ENCODE data around the gene CSTA. TPM values are rescaled to one million over a fixed set of nuclear protein-coding genes. Genes with fewer than 3 reads are reported as not detected.

CSTA gene
- total RNA-seq, 1 donor from 2014 or later = 0.41 TPM

GRCh38 chr3:122351612-122352011, 26.6 kb downstream of the CSTA start:
- no peaks in the 10 kb centered on the region for H3K4me1 ChIP-seq (ENCODE audit: insufficient read depth, low read length)
- no peak overlapping the region for H3K4me3 Mint-ChIP-seq (ENCODE audit: unreplicated experiment)
- no peaks in the 10 kb centered on the region for H3K27me3 Mint-ChIP-seq (ENCODE audit: low read depth, unreplicated experiment)
- DNase-seq (ENCODE audit: low read depth) = no peak
- no peaks in the 10 kb centered on the region for H3K9me3 Mint-ChIP-seq (ENCODE audit: unreplicated experiment)
- no peak for FAIRE-seq
- H3K9me3 ChIP-seq (ENCODE audit: insufficient read depth, low read depth, low read length) = peaks cover 3% of the 10 kb centered on the region
- no peaks in the 10 kb centered on the region for H3K79me2 ChIP-seq (ENCODE audit: insufficient read depth, low read length)
- no peak overlapping the region for H3K27ac ChIP-seq (ENCODE audit: low read depth, low read length)
- no peaks in the 10 kb centered on the region for H4K20me1 ChIP-seq (ENCODE audit: insufficient read depth, low read length)
- no peak overlapping the region for H3K4me3 ChIP-seq (ENCODE audit: insufficient read depth, low read depth, low read length)
- H3K9ac ChIP-seq (ENCODE audit: low read length) = no peak overlapping the region
- no peaks in the 10 kb centered on the region for H3K27me3 ChIP-seq (ENCODE audit: insufficient read depth, low read length)
- TF ChIP-seq EZH2 (IDR thresholded peaks at IDR 0.05; ENCODE audit: insufficient read depth, low read length) (no peak), CTCF (IDR thresholded peaks at IDR 0.05; ENCODE audit: insufficient read depth, low read depth, low read length) (no peak)
- H3K27ac Mint-ChIP-seq (ENCODE audit: unreplicated experiment) = no peak overlapping the region
- H3K4me1 Mint-ChIP-seq (ENCODE audit: low read depth, unreplicated experiment) = no peaks in the 10 kb centered on the region
- no peak overlapping the region for H2AFZ ChIP-seq (ENCODE audit: low read depth, low read length)
- H3K4me2 ChIP-seq (ENCODE audit: low read length) = no peak overlapping the region
- H3K36me3 ChIP-seq (ENCODE audit: insufficient read depth, low read length) = no peaks in the 10 kb centered on the region
- H3K36me3 Mint-ChIP-seq (ENCODE audit: low read depth, unreplicated experiment) = no peaks in the 10 kb centered on the region

- no peak for DNase-seq (ENCODE audit: low read depth)
- no peaks in the 10 kb centered on the region for H3K27me3 ChIP-seq (ENCODE audit: insufficient read depth, low read length)
- H3K4me3 ChIP-seq (ENCODE audit: insufficient read depth, low read depth, low read length) = no peak overlapping the region
- H2AFZ ChIP-seq (ENCODE audit: low read depth, low read length) = no peak overlapping the region
- Mint-ChIP-seq H3K4me3 (ENCODE audit: unreplicated experiment) (no peak overlapping the region), H3K27me3 (ENCODE audit: low read depth, unreplicated experiment) (no peaks in the 10 kb centered on the region), H3K36me3 (ENCODE audit: low read depth, unreplicated experiment) (no peaks in the 10 kb centered on the region), H3K27ac (ENCODE audit: unreplicated experiment) (no peak overlapping the region), H3K4me1 (ENCODE audit: low read depth, unreplicated experiment) (no peaks in the 10 kb centered on the region), H3K9me3 (ENCODE audit: unreplicated experiment) (no peaks in the 10 kb centered on the region)
- no peaks in the 10 kb centered on the region for H3K9me3 ChIP-seq (ENCODE audit: insufficient read depth, low read depth, low read length)
- no peaks in the 10 kb centered on the region for H3K36me3 ChIP-seq (ENCODE audit: insufficient read depth, low read length)
- H3K79me2 ChIP-seq (ENCODE audit: insufficient read depth, low read length) = no peaks in the 10 kb centered on the region
- no peak for TF ChIP-seq CTCF (IDR thresholded peaks at IDR 0.05; ENCODE audit: insufficient read depth, low read depth, low read length)
- TF ChIP-seq EZH2 (IDR thresholded peaks at IDR 0.05; ENCODE audit: insufficient read depth, low read length) = no peak
- no peak overlapping the region for H3K9ac ChIP-seq (ENCODE audit: low read length)
- no peaks in the 10 kb centered on the region for H3K4me1 ChIP-seq (ENCODE audit: insufficient read depth, low read length)
- FAIRE-seq = no peak
- no peak overlapping the region for H3K4me2 ChIP-seq (ENCODE audit: low read length)
- no peaks in the 10 kb centered on the region for H4K20me1 ChIP-seq (ENCODE audit: insufficient read depth, low read length)
- no peak overlapping the region for H3K27ac ChIP-seq (ENCODE audit: low read depth, low read length)
Measured at GRCh38 chr3:122353215-122353614, 28.2 kb downstream of the CSTA start.

GRCh38 chr3:122353893-122354401, 28.9 kb downstream of the CSTA start:
- Histone ChIP-seq H3K79me2 (ENCODE audit: insufficient read depth, low read length) (no peaks in the 10 kb centered on the region), H3K27ac (ENCODE audit: low read depth, low read length) (no peak overlapping the region), H3K4me2 (ENCODE audit: low read length) (no peak overlapping the region), H3K4me1 (ENCODE audit: insufficient read depth, low read length) (no peaks in the 10 kb centered on the region), H3K27me3 (ENCODE audit: insufficient read depth, low read length) (no peaks in the 10 kb centered on the region), H2AFZ (ENCODE audit: low read depth, low read length) (no peak overlapping the region), H3K9ac (ENCODE audit: low read length) (no peak overlapping the region), H4K20me1 (ENCODE audit: insufficient read depth, low read length) (no peaks in the 10 kb centered on the region), H3K4me3 (ENCODE audit: insufficient read depth, low read depth, low read length) (no peak overlapping the region), H3K9me3 (ENCODE audit: insufficient read depth, low read depth, low read length) (no peaks in the 10 kb centered on the region), H3K36me3 (ENCODE audit: insufficient read depth, low read length) (no peaks in the 10 kb centered on the region)
- Mint-ChIP-seq H3K36me3 (ENCODE audit: low read depth, unreplicated experiment) (peaks cover 5% of the 10 kb centered on the region), H3K27ac (ENCODE audit: unreplicated experiment) (no peak overlapping the region), H3K27me3 (ENCODE audit: low read depth, unreplicated experiment) (no peaks in the 10 kb centered on the region), H3K9me3 (ENCODE audit: unreplicated experiment) (no peaks in the 10 kb centered on the region), H3K4me3 (ENCODE audit: unreplicated experiment) (no peak overlapping the region), H3K4me1 (ENCODE audit: low read depth, unreplicated experiment) (no peaks in the 10 kb centered on the region)
- no peak for TF ChIP-seq EZH2 (IDR thresholded peaks at IDR 0.05; ENCODE audit: insufficient read depth, low read length)
- no peak for TF ChIP-seq CTCF (IDR thresholded peaks at IDR 0.05; ENCODE audit: insufficient read depth, low read depth, low read length)
- FAIRE-seq = no peak
- DNase-seq (ENCODE audit: low read depth) = no peak
